PC-9 (cell line): ENCODE data around the gene TACR2. TPM values are rescaled to one million over a fixed set of nuclear protein-coding genes. Genes with fewer than 3 reads are reported as not detected.
"Not testable (repeated sequence)": the region's sequence is repeated elsewhere in the genome, so short reads cannot be mapped to it uniquely, and the experiment has no call there.

Experiments
- BruUV-seq: library from RNA; stranded (reverse); fragments of 400-500 nt; replicated peaks from 2 replicates; lab custom pipeline; 2021; lab: Mats Ljungman, UMichigan
- CTCF ChIA-PET: fragments of 300-600 bp; sonication (Branson Sonifier 250); formaldehyde crosslinking; loops from one replicate; lab custom pipeline; 2022; ENCODE audit warnings: antibody characterized with exemption; lab: Charles Lee
- POLR2A ChIA-PET: fragments of 300-600 bp; sonication (Branson Sonifier 250); formaldehyde crosslinking; loops from one replicate; lab custom pipeline; 2022; ENCODE audit warnings: antibody characterized with exemption; ENCODE audit not compliant: unreplicated experiment; lab: Charles Lee
- DNase-seq, 2 experiments: peaks; one replicate each; pipeline versions ENCODE4 v3.0.0 to v3.0.0-alpha.2; 2015 to 2022; ENCODE audit warnings: mixed read lengths in 1 of 2
- H2AFZ ChIP-seq: fragments of 200-600 bp; sonication (generic); 2 replicates; pipeline ENCODE4 v1.8.1; 2017; ENCODE audit warnings: antibody characterized with exemption
- H3F3A ChIP-seq: fragments of 200-600 bp; sonication (generic); 2 replicates; pipeline ENCODE4 v1.8.1; 2017; ENCODE audit warnings: antibody characterized with exemption, mild to moderate bottlenecking, low read depth; ENCODE audit not compliant: insufficient read depth
- H3K27ac ChIP-seq: fragments of 200-600 bp; sonication (generic); 2 replicates; pipeline ENCODE4 v1.6.1; 2016; ENCODE audit warnings: mixed run types
- H3K27me3 ChIP-seq: fragments of 200-600 bp; sonication (generic); 2 replicates; pipeline ENCODE4 v1.6.1; 2016; ENCODE audit warnings: low read depth, mixed run types; ENCODE audit not compliant: insufficient read depth
- H3K36me3 ChIP-seq: fragments of 200-600 bp; sonication (generic); 2 replicates; pipeline ENCODE4 v1.6.1; 2016; ENCODE audit warnings: low read depth, mixed run types
- H3K4me1 ChIP-seq: fragments of 200-600 bp; sonication (generic); replicated peaks from 2 replicates; pipeline ENCODE4 v1.6.1; 2016; ENCODE audit warnings: mixed run types; ENCODE audit not compliant: insufficient read depth
- H3K4me2 ChIP-seq: fragments of 200-600 bp; sonication (generic); 2 replicates; pipeline ENCODE4 v1.6.1; 2017; ENCODE audit warnings: mixed run types
- H3K4me3 ChIP-seq: fragments of 200-600 bp; sonication (generic); 2 replicates; pipeline ENCODE4 v1.6.1; 2016; ENCODE audit warnings: mixed run types
- H3K79me2 ChIP-seq: fragments of 200-600 bp; sonication (generic); 2 replicates; pipeline ENCODE4 v1.6.1; 2017; ENCODE audit warnings: low read depth, mixed run types
- H3K9me2 ChIP-seq: fragments of 200-600 bp; sonication (generic); 2 replicates; pipeline ENCODE4 v1.8.1; 2017; ENCODE audit warnings: mild to moderate bottlenecking; ENCODE audit not compliant: insufficient read depth
- H3K9me3 ChIP-seq: fragments of 200-600 bp; sonication (generic); 2 replicates; pipeline ENCODE4 v1.8.1; 2016; ENCODE audit warnings: low read depth; ENCODE audit not compliant: insufficient read depth
- H4K20me1 ChIP-seq: fragments of 200-600 bp; sonication (generic); 2 replicates; pipeline ENCODE4 v1.8.1; 2017; ENCODE audit not compliant: insufficient read depth
- EZH2 ChIP-seq: fragments of 200-600 bp; sonication (generic); IDR thresholded peaks from 2 replicates; pipeline ENCODE4 v1.8.0; 2017; ENCODE audit warnings: antibody characterized with exemption, low read depth
- intact Hi-C: fragments of 100-400 bp; cut with micrococcal nuclease; formaldehyde crosslinking; loops from one replicate; pipeline ENCODE4 v1.10.0; 2022; ENCODE audit not compliant: unreplicated experiment
- total RNA-seq: library from RNA; stranded (reverse); gene quantifications from 2 replicates; pipeline ENCODE4 v1.2.3, GENCODE V29; 2021
- TF ChIP-seq, protein P1 (sequence below): fragments of 200-600 bp; sonication (generic); conservative IDR thresholded peaks from 2 replicates; pipeline ENCODE4 v1.6.1; 2017; ENCODE audit warnings: mixed run types, antibody characterized with exemption, mild to moderate bottlenecking, moderate library complexity

The TACR2 gene
- total RNA-seq, 1 experiment from 2014 or later = not detected

DNA sequence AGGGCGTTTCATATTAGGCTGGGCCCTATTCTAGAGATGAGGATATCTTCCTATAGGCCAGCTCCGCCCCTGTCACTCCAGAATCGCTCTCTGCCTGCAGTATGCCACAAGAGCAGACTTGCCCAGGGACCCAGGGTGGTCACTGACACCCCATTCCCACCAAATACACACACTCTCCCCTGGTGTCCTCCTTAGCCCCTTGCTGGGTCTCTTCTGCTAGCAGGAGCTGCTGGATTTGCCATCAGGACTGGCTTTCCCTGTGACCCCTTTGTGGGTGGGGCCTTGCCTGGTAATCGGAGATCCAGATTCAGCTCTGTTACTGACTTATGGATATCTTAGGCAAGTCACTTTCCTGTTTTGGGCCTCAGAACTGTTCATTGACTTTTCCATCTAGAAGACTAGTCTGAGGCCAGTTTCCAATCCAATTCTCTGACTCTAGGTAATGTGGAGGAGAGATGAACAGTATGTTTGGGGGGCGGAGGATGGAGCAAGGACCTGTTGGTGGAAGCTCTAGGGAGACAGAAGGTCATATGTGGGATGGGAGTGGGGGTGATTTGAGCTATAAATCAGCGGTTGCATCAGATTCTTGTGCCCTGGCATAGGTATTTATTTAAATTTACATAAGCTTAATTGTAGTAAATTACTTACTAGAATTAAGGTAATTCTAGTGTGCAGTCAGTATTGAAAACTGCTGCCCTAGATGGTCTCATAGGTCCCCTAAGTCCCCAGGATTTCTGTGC lies 36.1 kb upstream of the TACR2 start:
- Histone ChIP-seq H2AFZ (no peak overlapping the region), H3K4me2 (peak overlapping the region; percentile 96), H3F3A (peaks cover 59% of the 10 kb centered on the region), H3K27ac (no peak overlapping the region), H3K36me3 (peaks cover 23% of the 10 kb centered on the region), H3K4me1 (peaks cover 87% of the 10 kb centered on the region), H3K79me2 (peaks cover 64% of the 10 kb centered on the region), H3K4me3 (peak overlapping the region; percentile 81), H3K9me2 (no peaks in the 10 kb centered on the region), H3K27me3 (no peaks in the 10 kb centered on the region), H4K20me1 (no peaks in the 10 kb centered on the region; the same call in 1 of the 2 replicates), H3K9me3 (no peaks in the 10 kb centered on the region)
- BruUV-seq = no TSS peak
- intact Hi-C loops = no loop called here
- no peak for DNase-seq
- CTCF ChIA-PET = interaction anchor here (0.9 kb wide), 1 partner anchor 55 kb away, joined by 7 read pairs; no protein-coding TSS in a partner anchor
- TF ChIP-seq, protein P1, sequence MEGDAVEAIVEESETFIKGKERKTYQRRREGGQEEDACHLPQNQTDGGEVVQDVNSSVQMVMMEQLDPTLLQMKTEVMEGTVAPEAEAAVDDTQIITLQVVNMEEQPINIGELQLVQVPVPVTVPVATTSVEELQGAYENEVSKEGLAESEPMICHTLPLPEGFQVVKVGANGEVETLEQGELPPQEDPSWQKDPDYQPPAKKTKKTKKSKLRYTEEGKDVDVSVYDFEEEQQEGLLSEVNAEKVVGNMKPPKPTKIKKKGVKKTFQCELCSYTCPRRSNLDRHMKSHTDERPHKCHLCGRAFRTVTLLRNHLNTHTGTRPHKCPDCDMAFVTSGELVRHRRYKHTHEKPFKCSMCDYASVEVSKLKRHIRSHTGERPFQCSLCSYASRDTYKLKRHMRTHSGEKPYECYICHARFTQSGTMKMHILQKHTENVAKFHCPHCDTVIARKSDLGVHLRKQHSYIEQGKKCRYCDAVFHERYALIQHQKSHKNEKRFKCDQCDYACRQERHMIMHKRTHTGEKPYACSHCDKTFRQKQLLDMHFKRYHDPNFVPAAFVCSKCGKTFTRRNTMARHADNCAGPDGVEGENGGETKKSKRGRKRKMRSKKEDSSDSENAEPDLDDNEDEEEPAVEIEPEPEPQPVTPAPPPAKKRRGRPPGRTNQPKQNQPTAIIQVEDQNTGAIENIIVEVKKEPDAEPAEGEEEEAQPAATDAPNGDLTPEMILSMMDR = no peak
- no peak for TF ChIP-seq EZH2
- POLR2A ChIA-PET = no interaction called here

DNA sequence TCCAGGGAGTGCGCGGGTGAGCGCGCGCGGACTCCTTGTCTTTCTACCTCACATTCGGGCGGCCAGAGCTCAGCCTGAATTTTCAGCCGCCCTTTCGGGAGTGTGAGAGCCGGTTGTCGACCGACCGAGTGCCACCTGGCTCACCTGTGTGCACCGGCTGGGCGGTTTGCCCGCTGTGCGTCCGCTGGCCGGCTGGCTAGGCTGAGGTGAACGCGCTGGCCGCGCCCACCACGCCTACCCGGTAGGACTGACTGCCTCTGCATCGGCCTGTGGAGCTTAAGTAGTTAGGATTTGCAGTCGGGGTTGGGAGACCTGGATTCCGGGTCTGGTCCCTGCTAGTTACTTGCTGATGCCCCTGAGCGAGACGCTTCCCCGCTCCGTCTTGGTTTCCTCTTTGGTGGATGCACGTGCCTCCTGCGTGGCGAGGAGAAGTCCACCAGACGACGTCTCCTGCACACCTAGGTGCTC lies 35.1 kb upstream of the TACR2 start:
- Histone ChIP-seq H3K4me2 (peak overlapping the region; percentile 96), H3K79me2 (peaks cover 54% of the 10 kb centered on the region), H3K4me1 (peaks cover 87% of the 10 kb centered on the region), H3K36me3 (peaks cover 14% of the 10 kb centered on the region), H3K4me3 (peak overlapping the region; percentile 81), H3K27me3 (no peaks in the 10 kb centered on the region), H4K20me1 (no peaks in the 10 kb centered on the region; the same call in 1 of the 2 replicates), H3K9me2 (no peaks in the 10 kb centered on the region), H3K9me3 (no peaks in the 10 kb centered on the region), H3K27ac (peak overlapping the region; percentile 95), H2AFZ (peak overlapping the region; percentile 76), H3F3A (peaks cover 59% of the 10 kb centered on the region)
- BruUV-seq = TSS peak; percentile 54
- TF ChIP-seq, protein P1 = no peak
- TF ChIP-seq EZH2 = no peak
- DNase-seq = peak; percentile 66 to 81
- CTCF ChIA-PET = interaction anchor here (0.5 to 4.2 kb wide), 3 partner anchors 13 to 56 kb away, joined by 5 to 33 read pairs (median 11); no protein-coding TSS in a partner anchor
- intact Hi-C loops = loop anchor here (1.0 to 2.0 kb wide), 2 partner anchors 14 to 25 kb away; no protein-coding TSS in a partner anchor
- POLR2A ChIA-PET = interaction anchor here (0.6 to 0.7 kb wide), 2 partner anchors 45 to 821 kb away, joined by 3 to 6 read pairs; no protein-coding TSS in a partner anchor

DNA sequence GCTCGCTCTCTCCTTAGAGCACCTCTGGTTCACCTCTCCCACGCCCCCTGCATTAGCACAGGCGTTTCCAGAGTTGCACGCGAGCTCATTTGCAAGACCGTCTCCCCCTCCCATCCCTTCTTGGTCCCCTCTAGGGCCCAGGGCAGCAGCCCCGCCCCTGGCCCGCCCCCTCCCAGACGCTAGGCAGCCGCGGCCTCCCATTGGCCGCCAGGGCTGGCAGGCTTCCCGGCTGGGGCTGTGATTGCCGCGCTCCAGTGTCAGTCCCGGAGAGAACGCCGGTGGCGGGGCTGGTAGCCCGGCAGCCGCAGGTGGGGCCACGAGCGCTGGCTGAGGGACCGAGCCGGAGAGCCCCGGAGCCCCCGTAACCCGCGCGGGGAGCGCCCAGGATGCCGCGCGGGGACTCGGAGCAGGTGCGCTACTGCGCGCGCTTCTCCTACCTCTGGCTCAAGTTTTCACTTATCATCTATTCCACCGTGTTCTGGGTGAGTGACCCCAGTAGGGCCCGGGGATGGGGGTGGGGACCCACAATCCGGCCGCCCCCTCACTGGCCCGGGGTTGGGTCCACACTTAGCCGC lies 34.6 kb upstream of the TACR2 start, which contains the start of gene TSPAN15:
TSPAN15 (plus strand) TSS at position 257 of the 575 bp plus-strand sequence; CDS start at position 387, 130 bp downstream.
- Histone ChIP-seq H3K79me2 (peaks cover 49% of the 10 kb centered on the region), H3K4me1 (peaks cover 87% of the 10 kb centered on the region), H3K27ac (peak within 1 kb of the TSS; percentile 95), H3K9me2 (no peaks in the 10 kb centered on the region), H3K4me3 (peak within 1 kb of the TSS; percentile 81), H3K36me3 (peaks cover 8% of the 10 kb centered on the region), H3F3A (peaks cover 59% of the 10 kb centered on the region), H4K20me1 (no peaks in the 10 kb centered on the region; the same call in 1 of the 2 replicates), H3K27me3 (no peaks in the 10 kb centered on the region), H2AFZ (peak within 1 kb of the TSS; percentile 76), H3K9me3 (no peaks in the 10 kb centered on the region), H3K4me2 (peak within 1 kb of the TSS; percentile 96)
- no peak for TF ChIP-seq EZH2
- TF ChIP-seq, protein P1 = no peak
- intact Hi-C loops = loop anchor here (1.0 to 2.0 kb wide), 2 partner anchors 13 to 24 kb away; no protein-coding TSS in a partner anchor
- peak; percentile 88 to 97 for DNase-seq
- CTCF ChIA-PET = interaction anchor here (0.6 to 4.2 kb wide), 8 partner anchors 13 to 178 kb away, joined by 3 to 33 read pairs (median 4); no protein-coding TSS in a partner anchor
- POLR2A ChIA-PET = interaction anchor here (0.5 to 1.0 kb wide), 7 partner anchors 12 to 1566 kb away, joined by 3 to 12 read pairs (median 5); no protein-coding TSS in a partner anchor
- no TSS peak for BruUV-seq

DNA sequence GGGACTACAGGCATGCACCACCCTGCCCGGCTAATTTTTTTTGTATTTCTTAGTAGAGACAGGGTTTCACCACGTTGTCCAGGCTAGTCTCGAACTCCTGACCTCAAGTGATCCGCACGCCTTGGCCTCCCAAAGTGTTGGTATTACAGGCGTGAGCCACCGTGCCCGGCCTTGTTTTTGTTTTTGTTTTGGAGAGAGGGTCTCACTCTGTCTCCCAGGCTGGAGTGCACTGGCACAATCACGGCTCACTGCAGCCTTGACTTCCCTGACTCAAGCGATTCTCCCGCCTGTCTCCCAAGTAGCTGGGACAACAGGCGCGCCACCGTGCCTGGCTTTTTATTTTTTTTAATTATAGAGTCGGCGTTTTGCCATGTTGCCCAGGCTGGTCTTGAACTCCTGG lies 33.7 kb upstream of the TACR2 start:
- H3K9me2 ChIP-seq, H4K20me1 ChIP-seq, H2AFZ ChIP-seq, H3K27me3 ChIP-seq, H3K36me3 ChIP-seq, DNase-seq, H3K9me3 ChIP-seq, BruUV-seq: not testable (repeated sequence)
- Histone ChIP-seq H3K79me2 (peaks cover 40% of the 10 kb centered on the region), H3K27ac (peak overlapping the region; percentile 95), H3F3A (peaks cover 65% of the 10 kb centered on the region), H3K4me3 (peak overlapping the region; percentile 81; the same call in 1 of the 2 replicates), H3K4me1 (peaks cover 87% of the 10 kb centered on the region), H3K4me2 (peak overlapping the region; percentile 96)
- CTCF ChIA-PET = interaction anchor here (0.6 to 4.2 kb wide), 8 partner anchors 12 to 185 kb away, joined by 3 to 33 read pairs (median 4); no protein-coding TSS in a partner anchor
- intact Hi-C loops = loop anchor here (1.0 to 2.0 kb wide), 2 partner anchors 8 to 24 kb away; no protein-coding TSS in a partner anchor
- POLR2A ChIA-PET = interaction anchor here (0.5 to 1.2 kb wide), 5 partner anchors 11 to 1565 kb away, joined by 4 to 5 read pairs (median 5); no protein-coding TSS in a partner anchor
